Epithelial cell of proximal tubule (primary cell): Measurements from ENCODE around the gene DBNDD2. TPM values are rescaled to one million over a fixed set of nuclear protein-coding genes. Genes with fewer than 3 reads are reported as not detected.

ENCODE experiments used
- DNase-seq: peaks from one replicate; pipeline ENCODE4 v3.0.0-alpha.2; 2011; ENCODE audit warnings: low read depth
- H3K4me3 ChIP-seq: 2 replicates; pipeline ENCODE4 v1.5.1; 2011; ENCODE audit warnings: low read depth, mild to moderate bottlenecking, low read length
- total RNA-seq: library from RNA; depleted of rRNA; stranded (reverse); fragments of >200 nt; gene quantifications from 2 replicates; pipeline ENCODE4 v1.2.3, GENCODE V29; 2015
- TF ChIP-seq, protein P1 (sequence below): conservative IDR thresholded peaks from 2 replicates; pipeline ENCODE4 v1.5.1; 2012; ENCODE audit warnings: low read depth, mild to moderate bottlenecking, low read length

Gene DBNDD2
- total RNA-seq, 1 donor from 2014 or later = 49.6 TPM

DNA sequence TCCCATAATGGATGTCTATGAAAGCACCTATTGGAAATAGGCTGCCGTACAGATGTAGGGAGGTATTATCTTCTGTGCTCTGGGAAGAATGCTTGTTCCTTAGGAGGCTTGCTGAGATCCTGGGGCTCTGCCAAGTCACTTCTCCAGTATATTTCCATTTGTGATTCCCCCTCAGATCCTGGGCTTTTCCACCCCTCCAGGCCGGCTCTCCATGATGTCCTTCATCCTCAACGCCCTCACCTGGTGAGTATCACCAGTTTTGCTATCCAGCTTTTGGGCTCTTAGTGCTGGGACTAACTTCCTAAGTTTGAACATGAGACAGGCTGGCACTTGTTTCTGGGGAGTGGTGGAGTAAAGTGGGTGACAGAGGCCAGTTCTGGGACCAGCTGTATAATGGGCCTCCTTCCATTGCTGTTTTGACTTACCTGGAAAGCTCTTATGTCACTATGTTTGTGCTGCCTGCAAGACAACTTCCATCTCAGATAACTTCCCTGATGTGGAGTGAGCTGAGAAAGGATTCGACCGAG is 42.6 kb upstream of the DBNDD2 start:
- TF ChIP-seq, protein P1, sequence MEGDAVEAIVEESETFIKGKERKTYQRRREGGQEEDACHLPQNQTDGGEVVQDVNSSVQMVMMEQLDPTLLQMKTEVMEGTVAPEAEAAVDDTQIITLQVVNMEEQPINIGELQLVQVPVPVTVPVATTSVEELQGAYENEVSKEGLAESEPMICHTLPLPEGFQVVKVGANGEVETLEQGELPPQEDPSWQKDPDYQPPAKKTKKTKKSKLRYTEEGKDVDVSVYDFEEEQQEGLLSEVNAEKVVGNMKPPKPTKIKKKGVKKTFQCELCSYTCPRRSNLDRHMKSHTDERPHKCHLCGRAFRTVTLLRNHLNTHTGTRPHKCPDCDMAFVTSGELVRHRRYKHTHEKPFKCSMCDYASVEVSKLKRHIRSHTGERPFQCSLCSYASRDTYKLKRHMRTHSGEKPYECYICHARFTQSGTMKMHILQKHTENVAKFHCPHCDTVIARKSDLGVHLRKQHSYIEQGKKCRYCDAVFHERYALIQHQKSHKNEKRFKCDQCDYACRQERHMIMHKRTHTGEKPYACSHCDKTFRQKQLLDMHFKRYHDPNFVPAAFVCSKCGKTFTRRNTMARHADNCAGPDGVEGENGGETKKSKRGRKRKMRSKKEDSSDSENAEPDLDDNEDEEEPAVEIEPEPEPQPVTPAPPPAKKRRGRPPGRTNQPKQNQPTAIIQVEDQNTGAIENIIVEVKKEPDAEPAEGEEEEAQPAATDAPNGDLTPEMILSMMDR = no peak

DNA sequence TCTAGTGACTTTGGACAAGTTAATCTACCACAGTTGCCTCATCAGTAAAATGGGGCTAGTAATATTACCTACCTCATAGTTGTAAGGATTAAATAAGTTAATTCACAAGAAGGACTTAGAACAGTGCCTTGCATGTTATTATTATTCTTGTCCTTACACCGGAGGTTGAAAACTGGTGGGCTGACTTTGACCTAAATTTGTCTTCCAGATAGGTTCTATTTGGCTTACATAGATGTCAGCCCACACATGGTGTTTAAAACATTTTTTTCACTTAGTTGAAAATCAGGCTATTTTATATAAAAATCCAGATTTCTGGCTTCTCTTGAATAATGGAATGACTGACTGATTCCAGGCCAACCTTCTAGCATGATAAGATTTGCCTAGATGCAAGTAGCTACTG is 41.9 kb upstream of the DBNDD2 start:
- TF ChIP-seq, protein P1 = no peak
- H3K4me3 ChIP-seq = no peak overlapping the region
- DNase-seq = no peak

More for the DNA sequence above, 42.6 kb upstream of the DBNDD2 start:
- no peak overlapping the region for H3K4me3 ChIP-seq
- DNase-seq = no peak

DNA sequence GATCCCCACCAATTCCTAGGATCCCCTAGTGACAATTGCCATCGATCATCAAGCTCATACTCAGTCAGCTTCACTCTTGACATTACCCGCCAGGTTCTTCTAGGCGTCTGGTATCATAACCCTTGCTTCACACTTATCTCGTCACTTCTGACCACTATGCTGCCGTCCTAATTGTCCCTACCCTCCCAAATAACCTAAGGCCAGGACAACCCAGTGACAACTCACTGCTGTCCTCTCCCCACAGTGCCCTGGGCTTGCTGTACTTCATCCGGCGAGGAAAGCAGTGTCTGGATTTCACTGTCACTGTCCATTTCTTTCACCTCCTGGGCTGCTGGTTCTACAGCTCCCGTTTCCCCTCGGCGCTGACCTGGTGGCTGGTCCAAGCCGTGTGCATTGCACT is 41.5 kb upstream of the DBNDD2 start:
- TF ChIP-seq, protein P1 = no peak
- no peak overlapping the region for H3K4me3 ChIP-seq
- no peak for DNase-seq

DNA sequence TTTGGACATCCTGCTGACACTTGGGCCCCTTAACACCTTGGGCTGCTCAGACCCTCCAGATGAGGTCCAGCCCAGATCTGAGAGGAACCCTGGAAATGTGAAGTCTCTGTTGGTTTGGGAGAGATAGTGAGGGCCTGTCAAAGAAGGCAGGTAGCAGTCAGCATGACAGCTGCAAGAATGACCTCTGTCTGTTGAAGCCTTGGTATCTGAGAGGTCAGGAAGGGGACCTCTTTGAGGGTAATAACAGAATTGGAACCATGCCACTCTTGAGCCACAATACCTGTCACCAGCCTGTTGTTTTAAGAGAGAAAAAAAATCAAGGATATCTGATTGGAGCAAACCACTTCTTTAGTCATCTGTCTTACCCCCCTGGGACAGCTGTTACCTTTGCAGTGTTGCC is 41.0 kb upstream of the DBNDD2 start:
- no peak overlapping the region for H3K4me3 ChIP-seq
- DNase-seq = no peak
- TF ChIP-seq, protein P1 = no peak

DNA sequence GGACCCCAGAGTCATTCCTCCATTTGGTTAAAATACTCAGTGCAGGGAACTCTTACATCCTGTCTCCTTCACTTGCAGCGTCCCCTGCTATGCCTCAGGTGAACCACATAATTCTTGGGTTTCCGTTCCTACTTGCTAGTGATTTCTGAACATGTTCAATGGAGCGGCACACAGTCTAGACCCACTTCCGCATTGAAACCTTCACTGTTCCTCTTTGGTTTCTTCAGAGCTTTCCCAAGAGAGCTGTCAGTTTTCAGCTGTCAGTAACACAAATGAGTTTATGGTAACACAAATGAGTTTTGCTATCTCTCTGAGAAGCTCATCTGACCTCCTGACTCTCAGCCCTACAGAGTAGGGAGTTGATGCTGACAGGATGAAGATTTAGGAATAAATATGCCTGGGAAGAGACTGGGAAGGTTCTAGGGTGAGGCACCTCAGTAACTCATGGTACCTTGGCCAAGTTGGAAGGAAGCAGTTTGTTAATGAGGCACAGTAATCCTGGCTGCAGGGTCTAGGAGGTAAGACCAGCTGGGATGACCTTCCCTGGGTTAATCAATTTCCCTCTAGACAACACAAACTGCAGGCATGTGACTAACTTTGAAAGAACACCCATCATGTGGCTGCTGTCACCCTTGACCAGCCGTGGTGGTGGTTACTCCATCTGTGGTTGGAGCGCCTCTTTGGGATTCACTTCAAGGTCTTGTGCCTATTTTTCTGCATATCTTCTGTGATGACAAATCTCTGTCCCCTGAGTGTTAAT is 39.7 kb upstream of the DBNDD2 start:
- no peak overlapping the region for H3K4me3 ChIP-seq
- TF ChIP-seq, protein P1 = no peak
- no peak for DNase-seq

DNA sequence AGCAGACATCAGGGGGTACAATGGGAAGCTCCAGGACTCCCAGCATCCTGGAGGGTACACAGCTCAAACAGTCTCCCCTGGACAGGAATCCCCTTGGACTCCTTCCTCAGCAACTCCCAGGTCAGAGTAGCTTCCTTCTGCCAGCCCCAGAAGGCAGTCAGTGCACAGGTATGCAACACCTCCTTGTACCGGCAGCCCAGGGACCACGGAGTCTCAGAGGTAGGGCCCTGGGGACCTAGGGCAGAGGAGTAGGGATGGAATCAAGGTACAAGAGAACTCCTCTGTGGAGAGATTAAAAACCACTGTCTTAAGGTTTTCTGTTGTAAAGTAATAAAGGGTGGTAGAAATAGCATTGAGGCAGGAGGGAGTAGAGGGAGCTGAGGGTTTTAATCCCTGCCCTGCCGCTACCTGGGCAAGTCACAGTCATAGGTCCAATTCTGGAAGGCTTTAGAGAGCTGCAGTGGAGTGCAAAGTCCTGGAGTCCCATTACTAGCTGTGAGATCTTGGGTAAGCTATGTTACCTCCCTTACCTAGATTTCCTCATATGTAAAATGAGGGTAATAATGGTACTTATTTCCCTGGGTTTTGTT is 37.4 kb upstream of the DBNDD2 start:
- no peak overlapping the region for H3K4me3 ChIP-seq
- no peak for DNase-seq
- TF ChIP-seq, protein P1 = no peak
